GM12878 (cell line): ENCODE data around the gene MNAT1. TPM values are rescaled to one million over a fixed set of nuclear protein-coding genes. Genes with fewer than 3 reads are reported as not detected.

Source experiments
- CREB1 ChIP-seq: IDR thresholded peaks from 2 replicates; pipeline ENCODE4 v1.6.1; 2012; ENCODE audit warnings: low read depth, mild to moderate bottlenecking, inconsistent platforms
- ESRRA ChIP-seq: IDR thresholded peaks from 2 replicates; pipeline ENCODE4 v1.6.1; 2012; ENCODE audit warnings: mild to moderate bottlenecking, low read length, improper control_type of control experiment
- IRF5 ChIP-seq: fragments of 450-650 bp; IDR thresholded peaks from 2 replicates; pipeline ENCODE4 v1.6.1; 2017; ENCODE audit warnings: borderline replicate concordance
- KAT2A ChIP-seq: conservative IDR thresholded peaks from 2 replicates; pipeline ENCODE4 v1.6.1; 2011; ENCODE audit warnings: low read depth, low read length; ENCODE audit not compliant: control insufficient read depth
- NFYB ChIP-seq: IDR thresholded peaks from 2 replicates; pipeline ENCODE4 v1.6.1; 2011; ENCODE audit warnings: low read depth, mild to moderate bottlenecking, low read length, improper control_type of control experiment, moderate library complexity; ENCODE audit not compliant: insufficient read depth
- PAX8 ChIP-seq: fragments of 450-650 bp; IDR thresholded peaks from 2 replicates; pipeline ENCODE4 v1.6.1; 2017; ENCODE audit warnings: mild to moderate bottlenecking, moderate library complexity
- SIX5 ChIP-seq: IDR thresholded peaks from 2 replicates; pipeline ENCODE4 v1.6.1; 2011; ENCODE audit warnings: mild to moderate bottlenecking, low read depth, low read length, moderate library complexity; ENCODE audit not compliant: severe bottlenecking
- TCF12 ChIP-seq: IDR thresholded peaks from 2 replicates; pipeline ENCODE4 v1.6.1; 2011; ENCODE audit warnings: low read depth, mild to moderate bottlenecking, low read length
- YBX1 ChIP-seq: fragments of 450-650 bp; IDR thresholded peaks from 2 replicates; pipeline ENCODE4 v1.6.1; 2016; ENCODE audit warnings: antibody characterized with exemption
- polyA plus RNA-seq, 11 experiments: library from polyadenylated mRNA; depleted of rRNA in 4 of 11; unstranded in 6 of 11; stranded (reverse) in 5 of 11; fragments of >200 nt; fragmentation: Nextera tagmentation in 4 of 11; fragmentation: Illumina TruSeq in 1 of 11; extraction: Ambion mirVana in 4 of 11; extraction: Trizol in 1 of 11; gene quantifications; 1 replicate in 1 of 11; 2 replicates in 10 of 11; pipeline versions ENCODE4 v1.2.1 to v1.2.3, GENCODE V29; 2011 to 2016; ENCODE audit warnings: inconsistent platforms in 2 of 11, missing spikeins in 2 of 11, low read depth in 1 of 11
- total RNA-seq, 4 experiments: library from RNA; depleted of rRNA in 3 of 4; stranded (reverse); fragments of >200 nt in 3 of 4; fragmentation: Illumina TruSeq in 1 of 4; extraction: Trizol in 1 of 4; gene quantifications; 2 replicates each; pipeline versions ENCODE4 v1.2.1 to v1.2.3, GENCODE V29; 2013 to 2021
- TF ChIP-seq, protein P1 (sequence below): IDR thresholded peaks from 2 replicates; pipeline ENCODE4 v1.6.1; 2012; ENCODE audit warnings: improper control_type of control experiment, low read depth, low read length; ENCODE audit not compliant: insufficient replicate concordance
- TF ChIP-seq, protein P2 (sequence below): fragments of 150-350 bp; IDR thresholded peaks from 2 replicates; pipeline ENCODE4 v1.6.1; 2016; ENCODE audit warnings: low read depth, low read length

The MNAT1 gene
- total and polyA plus RNA-seq, 10 of the 15 experiments (the other 5 are each of a cell fraction or from before 2014, with no cell fraction given) = 26.5 to 67.4 (median 40.8) TPM

DNA sequence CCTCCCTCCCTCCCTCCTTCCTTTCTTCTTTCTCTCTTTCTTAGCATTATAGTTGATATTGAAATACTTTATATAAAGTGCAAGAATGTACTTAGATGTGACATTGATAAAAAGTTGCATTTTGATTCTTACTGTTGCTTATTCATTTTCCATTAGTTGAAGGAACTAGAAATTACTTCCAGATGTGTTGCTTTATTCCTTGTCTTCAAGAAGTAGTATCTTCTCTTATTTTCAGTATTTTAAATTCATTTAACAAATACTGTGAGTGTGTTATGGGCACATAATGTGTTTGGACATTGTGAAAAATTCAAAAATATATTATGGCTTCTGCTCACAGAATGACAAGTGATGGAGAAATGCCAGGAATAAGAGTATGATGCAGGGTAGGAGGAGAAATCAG is 200.8 kb downstream of the MNAT1 start (continued):
- TF ChIP-seq, protein P1, sequence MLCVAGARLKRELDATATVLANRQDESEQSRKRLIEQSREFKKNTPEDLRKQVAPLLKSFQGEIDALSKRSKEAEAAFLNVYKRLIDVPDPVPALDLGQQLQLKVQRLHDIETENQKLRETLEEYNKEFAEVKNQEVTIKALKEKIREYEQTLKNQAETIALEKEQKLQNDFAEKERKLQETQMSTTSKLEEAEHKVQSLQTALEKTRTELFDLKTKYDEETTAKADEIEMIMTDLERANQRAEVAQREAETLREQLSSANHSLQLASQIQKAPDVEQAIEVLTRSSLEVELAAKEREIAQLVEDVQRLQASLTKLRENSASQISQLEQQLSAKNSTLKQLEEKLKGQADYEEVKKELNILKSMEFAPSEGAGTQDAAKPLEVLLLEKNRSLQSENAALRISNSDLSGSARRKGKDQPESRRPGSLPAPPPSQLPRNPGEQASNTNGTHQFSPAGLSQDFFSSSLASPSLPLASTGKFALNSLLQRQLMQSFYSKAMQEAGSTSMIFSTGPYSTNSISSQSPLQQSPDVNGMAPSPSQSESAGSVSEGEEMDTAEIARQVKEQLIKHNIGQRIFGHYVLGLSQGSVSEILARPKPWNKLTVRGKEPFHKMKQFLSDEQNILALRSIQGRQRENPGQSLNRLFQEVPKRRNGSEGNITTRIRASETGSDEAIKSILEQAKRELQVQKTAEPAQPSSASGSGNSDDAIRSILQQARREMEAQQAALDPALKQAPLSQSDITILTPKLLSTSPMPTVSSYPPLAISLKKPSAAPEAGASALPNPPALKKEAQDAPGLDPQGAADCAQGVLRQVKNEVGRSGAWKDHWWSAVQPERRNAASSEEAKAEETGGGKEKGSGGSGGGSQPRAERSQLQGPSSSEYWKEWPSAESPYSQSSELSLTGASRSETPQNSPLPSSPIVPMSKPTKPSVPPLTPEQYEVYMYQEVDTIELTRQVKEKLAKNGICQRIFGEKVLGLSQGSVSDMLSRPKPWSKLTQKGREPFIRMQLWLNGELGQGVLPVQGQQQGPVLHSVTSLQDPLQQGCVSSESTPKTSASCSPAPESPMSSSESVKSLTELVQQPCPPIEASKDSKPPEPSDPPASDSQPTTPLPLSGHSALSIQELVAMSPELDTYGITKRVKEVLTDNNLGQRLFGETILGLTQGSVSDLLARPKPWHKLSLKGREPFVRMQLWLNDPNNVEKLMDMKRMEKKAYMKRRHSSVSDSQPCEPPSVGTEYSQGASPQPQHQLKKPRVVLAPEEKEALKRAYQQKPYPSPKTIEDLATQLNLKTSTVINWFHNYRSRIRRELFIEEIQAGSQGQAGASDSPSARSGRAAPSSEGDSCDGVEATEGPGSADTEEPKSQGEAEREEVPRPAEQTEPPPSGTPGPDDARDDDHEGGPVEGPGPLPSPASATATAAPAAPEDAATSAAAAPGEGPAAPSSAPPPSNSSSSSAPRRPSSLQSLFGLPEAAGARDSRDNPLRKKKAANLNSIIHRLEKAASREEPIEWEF = no peak
- TF ChIP-seq TCF12 = no peak
- TF ChIP-seq NFYB = no peak
- no peak for TF ChIP-seq KAT2A
- no peak for TF ChIP-seq SIX5
- TF ChIP-seq CREB1 = no peak
- no peak for TF ChIP-seq ESRRA
- TF ChIP-seq IRF5 = no peak
- TF ChIP-seq, protein P2, sequence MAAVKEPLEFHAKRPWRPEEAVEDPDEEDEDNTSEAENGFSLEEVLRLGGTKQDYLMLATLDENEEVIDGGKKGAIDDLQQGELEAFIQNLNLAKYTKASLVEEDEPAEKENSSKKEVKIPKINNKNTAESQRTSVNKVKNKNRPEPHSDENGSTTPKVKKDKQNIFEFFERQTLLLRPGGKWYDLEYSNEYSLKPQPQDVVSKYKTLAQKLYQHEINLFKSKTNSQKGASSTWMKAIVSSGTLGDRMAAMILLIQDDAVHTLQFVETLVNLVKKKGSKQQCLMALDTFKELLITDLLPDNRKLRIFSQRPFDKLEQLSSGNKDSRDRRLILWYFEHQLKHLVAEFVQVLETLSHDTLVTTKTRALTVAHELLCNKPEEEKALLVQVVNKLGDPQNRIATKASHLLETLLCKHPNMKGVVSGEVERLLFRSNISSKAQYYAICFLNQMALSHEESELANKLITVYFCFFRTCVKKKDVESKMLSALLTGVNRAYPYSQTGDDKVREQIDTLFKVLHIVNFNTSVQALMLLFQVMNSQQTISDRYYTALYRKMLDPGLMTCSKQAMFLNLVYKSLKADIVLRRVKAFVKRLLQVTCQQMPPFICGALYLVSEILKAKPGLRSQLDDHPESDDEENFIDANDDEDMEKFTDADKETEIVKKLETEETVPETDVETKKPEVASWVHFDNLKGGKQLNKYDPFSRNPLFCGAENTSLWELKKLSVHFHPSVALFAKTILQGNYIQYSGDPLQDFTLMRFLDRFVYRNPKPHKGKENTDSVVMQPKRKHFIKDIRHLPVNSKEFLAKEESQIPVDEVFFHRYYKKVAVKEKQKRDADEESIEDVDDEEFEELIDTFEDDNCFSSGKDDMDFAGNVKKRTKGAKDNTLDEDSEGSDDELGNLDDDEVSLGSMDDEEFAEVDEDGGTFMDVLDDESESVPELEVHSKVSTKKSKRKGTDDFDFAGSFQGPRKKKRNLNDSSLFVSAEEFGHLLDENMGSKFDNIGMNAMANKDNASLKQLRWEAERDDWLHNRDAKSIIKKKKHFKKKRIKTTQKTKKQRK = no peak
- TF ChIP-seq YBX1 = no peak
- TF ChIP-seq PAX8 = no peak
- TF ChIP-seq, all 136 proteins: peak for 0
